Measurements from ENCODE around the gene PTPDC1. TPM values are rescaled to one million over a fixed set of nuclear protein-coding genes. Genes with fewer than 3 reads are reported as not detected.
"Not testable (repeated sequence)": the region's sequence is repeated elsewhere in the genome, so short reads cannot be mapped to it uniquely, and the experiment has no call there.

The PTPDC1 gene
- total RNA-seq, 1 donor from 2014 or later: 7.2 TPM

- Mint-ChIP-seq H3K9me3 (ENCODE audit: low read depth) (no peaks in the 10 kb centered on the region), H3K4me3 (ENCODE audit: low read depth) (no peak overlapping the region), H3K36me3 (ENCODE audit: insufficient read depth) (peaks cover 3% of the 10 kb centered on the region), H3K4me1 (ENCODE audit: low read depth) (no peaks in the 10 kb centered on the region), H3K27ac (no peak overlapping the region), H3K27me3 (no peaks in the 10 kb centered on the region)
- no peak for TF ChIP-seq CTCF (IDR thresholded peaks at IDR 0.05; ENCODE audit: unreplicated experiment)
- DNase-seq (ENCODE audit: low spot score, unreplicated experiment): no peak
Observed at GRCh38 chr9:94101162-94101853, 17.0 kb downstream of the PTPDC1 start.

- Mint-ChIP-seq H3K36me3 (ENCODE audit: insufficient read depth) (peaks cover 3% of the 10 kb centered on the region), H3K9me3 (ENCODE audit: low read depth) (no peaks in the 10 kb centered on the region), H3K4me1 (ENCODE audit: low read depth) (no peaks in the 10 kb centered on the region), H3K4me3 (ENCODE audit: low read depth) (no peak overlapping the region), H3K27ac (no peak overlapping the region), H3K27me3 (no peaks in the 10 kb centered on the region)
- no peak for DNase-seq (ENCODE audit: low spot score, unreplicated experiment)
- TF ChIP-seq CTCF (IDR thresholded peaks at IDR 0.05; ENCODE audit: unreplicated experiment): no peak
Observed at GRCh38 chr9:94108584-94108983, 24.3 kb downstream of the PTPDC1 start.

GRCh38 chr9:94110821-94111252, 26.6 kb downstream of the PTPDC1 start:
- DNase-seq (ENCODE audit: low spot score, unreplicated experiment): no peak
- no peak overlapping the region for H3K4me3 Mint-ChIP-seq (ENCODE audit: low read depth)
- TF ChIP-seq CTCF (IDR thresholded peaks at IDR 0.05; ENCODE audit: unreplicated experiment): no peak
- H3K9me3 Mint-ChIP-seq (ENCODE audit: low read depth): no peaks in the 10 kb centered on the region
- no peak overlapping the region for H3K27ac Mint-ChIP-seq
- no peaks in the 10 kb centered on the region for H3K27me3 Mint-ChIP-seq
- peaks cover 2% of the 10 kb centered on the region for H3K36me3 Mint-ChIP-seq (ENCODE audit: insufficient read depth)
- H3K4me1 Mint-ChIP-seq (ENCODE audit: low read depth): no peaks in the 10 kb centered on the region

- no peak for DNase-seq (ENCODE audit: low spot score, unreplicated experiment)
- TF ChIP-seq CTCF (IDR thresholded peaks at IDR 0.05; ENCODE audit: unreplicated experiment): no peak
- Mint-ChIP-seq H3K9me3 (ENCODE audit: low read depth) (no peaks in the 10 kb centered on the region), H3K27me3 (no peaks in the 10 kb centered on the region), H3K27ac (no peak overlapping the region), H3K36me3 (ENCODE audit: insufficient read depth) (peaks cover 2% of the 10 kb centered on the region), H3K4me3 (ENCODE audit: low read depth) (no peak overlapping the region), H3K4me1 (ENCODE audit: low read depth) (no peaks in the 10 kb centered on the region)
Observed at GRCh38 chr9:94111446-94111845, 27.2 kb downstream of the PTPDC1 start.

- DNase-seq (ENCODE audit: low spot score, unreplicated experiment): no peak
- no peak for TF ChIP-seq CTCF (IDR thresholded peaks at IDR 0.05; ENCODE audit: unreplicated experiment)
- Mint-ChIP-seq H3K4me1 (ENCODE audit: low read depth) (no peaks in the 10 kb centered on the region), H3K36me3 (ENCODE audit: insufficient read depth) (peaks cover 2% of the 10 kb centered on the region), H3K27ac (no peak overlapping the region), H3K27me3 (no peaks in the 10 kb centered on the region), H3K9me3 (ENCODE audit: low read depth) (no peaks in the 10 kb centered on the region), H3K4me3 (ENCODE audit: low read depth) (no peak overlapping the region)
Observed at GRCh38 chr9:94112716-94113465, 28.6 kb downstream of the PTPDC1 start.

- DNase-seq (ENCODE audit: low spot score, unreplicated experiment); H3K4me1 Mint-ChIP-seq (ENCODE audit: low read depth); H3K4me3 Mint-ChIP-seq (ENCODE audit: low read depth); H3K36me3 Mint-ChIP-seq (ENCODE audit: insufficient read depth); H3K27me3 Mint-ChIP-seq; H3K27ac Mint-ChIP-seq: not testable (repeated sequence)
- peaks cover 13% of the 10 kb centered on the region for H3K9me3 Mint-ChIP-seq (ENCODE audit: low read depth)
Observed at GRCh38 chr9:94120088-94120487, 35.8 kb downstream of the PTPDC1 start.

Measured in progenitor cell of endocrine pancreas (in vitro differentiated cells).